Activated CD4-positive, alpha-beta T cell treated with anti-CD3 and anti-CD28 coated beads, Interleukin-2, amount 50 U/mL, for 48 hours (primary cell): ENCODE measurements around the gene GAL3ST1.
"Not testable (repeated sequence)": the region's sequence is repeated elsewhere in the genome, so short reads cannot be mapped to it uniquely, and the experiment has no call there.

Experiments
- DNase-seq, 2 experiments: peaks; one replicate each; pipeline ENCODE4 v3.0.0-alpha.2; 2020

The GAL3ST1 gene

DNA sequence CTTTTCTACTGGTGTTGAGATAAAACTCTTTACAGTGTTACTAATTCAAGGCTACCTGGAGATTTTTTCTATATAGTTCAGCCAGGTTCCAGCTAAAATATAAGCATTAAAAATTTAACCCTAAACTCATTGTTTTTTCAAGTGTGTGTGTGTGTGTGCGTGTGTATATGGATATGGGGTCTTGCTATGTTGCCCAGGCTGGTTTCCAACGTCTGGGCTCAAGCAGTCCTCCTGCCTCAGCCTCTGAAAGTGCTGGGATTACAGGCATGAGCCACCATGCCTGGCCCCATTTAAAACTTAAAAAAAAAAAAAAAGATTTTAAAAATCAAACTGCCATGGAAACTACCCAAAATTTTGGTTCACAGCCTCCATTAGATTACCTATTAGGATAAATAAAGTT is 21.7 kb upstream of the GAL3ST1 start:
- DNase-seq, result no peak

DNA sequence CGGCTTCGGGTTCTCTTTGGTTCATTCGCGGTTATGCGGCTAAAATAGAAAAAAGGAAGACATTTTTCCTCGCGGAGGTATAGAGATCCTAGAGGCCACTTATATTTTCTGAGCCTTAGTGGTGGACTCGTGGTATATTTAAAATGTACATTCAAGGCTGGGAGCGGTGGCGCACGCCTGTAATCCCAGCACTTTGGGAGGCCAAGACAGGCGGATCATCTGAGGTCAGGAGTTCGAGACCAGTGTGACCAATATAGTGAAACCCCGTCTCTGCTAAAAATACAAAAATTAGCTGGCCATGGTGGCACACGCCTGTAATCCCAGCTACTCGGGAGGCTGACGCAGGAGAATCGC is 17.9 kb upstream of the GAL3ST1 start:
- DNase-seq, result not testable (repeated sequence)

DNA sequence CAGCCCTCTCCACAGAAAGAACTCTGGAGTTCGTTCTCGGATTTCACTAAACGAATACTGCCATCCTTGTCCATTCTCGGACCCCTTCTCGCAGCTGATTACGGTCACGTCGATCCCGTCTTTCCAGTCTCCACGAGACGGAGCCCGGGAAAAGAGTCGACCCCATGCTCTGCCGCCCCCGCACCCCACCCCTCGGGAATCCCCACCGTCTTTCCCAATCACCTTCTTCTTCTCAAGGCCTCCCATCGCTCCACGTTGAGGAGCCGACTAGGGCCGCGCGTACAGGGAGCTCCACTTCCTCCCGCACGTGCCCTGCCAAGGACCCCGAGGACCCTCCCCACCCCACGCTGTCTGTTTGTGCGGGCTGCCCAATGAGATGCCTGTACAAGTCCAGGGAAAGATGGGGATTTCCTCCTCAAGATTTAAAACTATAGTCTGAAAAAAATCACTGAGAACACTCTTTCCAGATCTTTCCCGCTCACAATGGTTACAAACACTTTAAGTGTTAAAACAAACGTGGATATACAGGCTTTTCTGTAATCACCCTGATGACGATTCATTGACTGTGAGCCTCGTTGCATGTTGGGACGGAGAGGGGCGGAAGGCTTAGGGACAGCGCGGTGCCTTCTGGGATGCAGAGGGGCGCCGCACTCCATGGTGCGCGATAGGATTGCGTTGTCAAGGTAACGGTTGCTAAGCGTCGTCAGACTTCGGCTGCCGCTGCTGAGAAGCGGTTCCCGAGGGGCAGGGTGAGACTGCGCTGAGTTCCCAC is 17.3 kb upstream of the GAL3ST1 start, which contains the start of gene PES1:
TSS of gene PES1 (minus strand) at position 323 of the 772 bp plus-strand sequence. CDS start at position 246, 77 bp downstream.
- DNase-seq, result peak; percentile 91 to 93

DNA sequence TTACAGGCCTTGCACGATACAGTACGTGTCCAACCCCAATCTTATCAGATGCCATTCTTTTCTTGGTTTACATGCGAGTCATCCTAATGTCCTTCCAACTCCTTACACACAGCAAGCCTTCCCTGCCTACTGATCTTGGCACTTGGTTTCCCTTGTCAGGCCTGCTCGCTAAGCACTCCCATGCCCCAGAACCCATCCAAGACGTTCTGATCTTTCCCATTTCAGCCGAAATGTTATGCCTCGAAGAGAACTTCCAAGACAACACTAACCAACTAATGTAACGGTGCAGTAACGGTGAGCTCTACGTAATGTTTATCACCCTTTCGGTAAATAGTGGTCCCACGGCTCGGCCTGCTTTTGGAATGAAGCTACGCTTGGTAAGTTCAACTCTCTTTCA is 16.7 kb upstream of the GAL3ST1 start:
- no peak for DNase-seq

DNA sequence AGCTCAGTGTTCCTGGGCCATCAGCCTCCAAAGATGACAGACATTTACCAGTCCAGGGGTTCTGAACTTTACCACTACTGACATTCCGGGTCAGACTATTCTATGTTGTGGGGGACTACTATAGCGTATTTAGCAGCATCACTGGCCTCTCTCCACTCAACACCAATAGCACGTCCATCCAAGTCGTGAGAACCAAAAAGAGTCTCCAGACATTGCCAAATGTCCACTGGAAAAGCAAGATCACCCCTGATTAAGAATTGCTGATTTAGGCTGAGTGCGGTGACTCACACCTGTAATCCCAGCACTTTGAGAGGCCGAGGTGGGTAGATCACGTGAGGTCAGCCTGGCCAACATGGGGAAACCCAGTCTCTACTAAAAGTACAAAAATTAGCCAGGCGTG is 11.9 kb upstream of the GAL3ST1 start:
- DNase-seq, result no peak

DNA sequence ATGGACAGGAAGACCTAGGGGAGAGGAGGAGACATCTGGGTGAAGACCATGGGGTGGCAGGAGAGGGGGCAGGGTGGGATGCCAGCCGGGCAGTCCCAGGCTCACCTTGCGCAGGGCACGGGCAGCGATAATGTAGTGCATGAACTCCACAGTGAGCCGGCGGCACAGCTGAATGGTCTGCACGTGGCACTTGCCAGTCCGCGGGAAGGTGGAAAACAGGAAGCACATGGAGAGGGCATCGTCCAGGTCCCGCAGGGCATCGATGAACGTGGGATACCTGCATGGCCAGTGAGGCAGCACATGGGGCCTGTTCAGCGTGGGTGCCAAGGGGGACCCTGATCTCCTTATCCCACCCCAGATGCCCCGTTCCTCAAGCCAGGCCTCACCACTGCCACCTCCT is 10.0 kb upstream of the GAL3ST1 start:
- DNase-seq, result no peak

DNA sequence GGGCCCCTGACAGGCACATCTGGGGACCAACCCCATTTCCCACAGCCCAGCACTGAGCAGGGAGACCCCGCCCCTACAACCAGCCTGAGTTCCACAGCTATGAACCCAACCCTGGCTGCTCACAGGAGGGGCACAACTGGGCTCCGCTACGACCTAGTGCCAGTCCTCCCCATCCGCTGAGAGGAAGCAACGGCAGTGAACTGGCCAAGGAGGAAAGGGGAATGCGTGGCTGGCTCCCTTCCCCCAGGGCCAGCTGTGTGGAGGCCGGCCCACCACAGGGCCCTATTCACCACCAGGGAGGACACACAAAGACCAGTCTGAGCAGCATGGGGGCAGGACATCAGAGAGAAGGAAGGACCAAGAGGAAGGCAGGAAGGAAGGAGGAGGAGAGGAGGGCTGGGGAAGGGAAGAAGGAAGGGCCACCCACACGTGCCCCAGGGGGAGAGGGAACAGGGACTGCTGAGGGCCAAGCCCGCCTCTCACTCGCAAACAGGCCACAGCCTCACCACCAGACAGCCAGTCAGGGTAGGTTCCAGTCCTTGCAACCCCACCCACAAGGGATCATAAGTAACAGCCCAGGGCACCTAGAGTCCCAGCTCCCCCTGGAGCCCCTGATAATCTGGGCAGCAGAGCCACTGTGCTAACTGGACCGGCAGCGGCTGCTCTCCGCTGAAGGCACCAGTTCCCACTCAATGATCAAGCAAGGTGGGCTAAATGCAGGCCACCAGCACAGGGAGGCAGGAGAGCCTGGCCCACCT is 8.5 kb upstream of the GAL3ST1 start:
- no peak for DNase-seq

DNA sequence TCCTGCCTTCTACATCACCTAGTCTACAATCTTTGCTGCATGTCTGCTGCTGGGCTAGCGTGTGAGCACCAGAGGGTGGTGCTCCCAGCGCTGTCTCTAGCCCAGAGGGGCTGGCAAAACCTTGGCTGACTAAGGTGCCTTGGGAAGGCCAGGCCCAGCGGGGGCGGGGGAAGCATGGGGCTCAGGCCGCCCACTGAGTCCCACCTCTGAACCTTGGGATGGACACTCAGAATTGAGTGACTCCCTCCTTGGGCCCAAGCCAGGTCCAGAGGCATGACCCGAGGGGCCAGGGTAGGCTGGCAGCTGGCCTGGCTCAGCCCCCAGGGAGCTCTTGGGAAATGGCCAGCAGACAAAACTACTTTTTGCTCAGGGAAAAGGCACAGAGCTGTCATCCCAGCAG is 7.6 kb upstream of the GAL3ST1 start:
- no peak for DNase-seq

DNA sequence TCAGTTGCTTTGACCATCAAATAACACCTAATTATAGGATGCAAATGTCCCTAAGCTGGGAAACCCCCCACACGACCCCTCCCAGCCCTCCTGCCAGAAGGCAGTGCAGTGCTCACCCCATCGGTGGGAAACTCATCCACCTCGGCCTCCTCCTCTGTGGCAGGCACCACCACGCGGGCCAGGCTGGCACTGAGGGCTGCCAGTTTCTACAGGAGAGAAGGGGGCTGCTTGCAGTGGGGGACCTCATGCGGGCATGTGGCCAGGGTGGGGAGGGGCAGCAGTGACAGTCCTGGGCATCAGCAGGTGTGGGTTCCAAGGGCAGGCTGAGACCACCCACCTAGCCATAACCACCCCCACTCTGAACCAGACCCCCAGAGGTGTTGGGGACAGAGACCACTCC is 6.4 kb upstream of the GAL3ST1 start:
- no peak for DNase-seq

DNA sequence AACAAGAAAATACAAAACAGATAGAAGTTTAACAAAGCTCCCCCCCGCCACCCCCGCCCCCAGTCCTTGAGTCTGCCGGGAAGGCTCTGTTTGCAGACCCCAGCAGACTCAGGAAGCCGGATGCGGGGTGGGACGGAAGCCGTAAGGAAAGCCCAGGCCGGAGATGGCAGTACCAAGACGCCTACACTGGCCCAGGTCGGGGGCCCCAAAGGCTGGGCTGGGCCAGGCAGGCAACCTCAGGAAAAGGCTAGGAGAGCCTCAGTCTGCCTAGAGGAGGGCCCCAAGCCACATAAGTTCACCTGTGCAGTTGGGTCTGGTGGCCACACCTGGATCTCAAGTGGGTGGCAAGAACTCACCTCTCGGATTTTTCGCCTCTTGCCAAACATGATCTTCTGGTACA is 4.0 kb upstream of the GAL3ST1 start:
- DNase-seq, result no peak

DNA sequence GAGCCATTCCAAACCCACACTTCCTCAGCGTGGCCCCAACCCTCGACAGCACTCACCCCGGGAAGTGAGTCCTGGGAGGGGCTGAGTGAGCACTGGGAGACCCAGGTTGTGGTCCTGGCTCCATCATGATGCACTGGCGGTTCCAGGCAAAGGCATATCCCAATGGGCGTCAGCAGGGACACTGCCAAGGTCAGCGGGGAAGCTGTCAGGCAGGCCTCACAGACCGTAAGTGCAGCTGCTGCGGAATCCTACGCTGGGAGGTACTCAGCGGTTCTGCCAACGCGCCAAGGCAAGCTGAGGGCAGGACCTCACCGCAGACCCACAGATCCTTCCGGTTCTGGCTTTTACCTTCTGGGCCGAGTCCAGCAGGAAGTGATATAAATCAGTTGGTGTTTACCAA is 1.4 kb upstream of the GAL3ST1 start:
- DNase-seq, result no peak

DNA sequence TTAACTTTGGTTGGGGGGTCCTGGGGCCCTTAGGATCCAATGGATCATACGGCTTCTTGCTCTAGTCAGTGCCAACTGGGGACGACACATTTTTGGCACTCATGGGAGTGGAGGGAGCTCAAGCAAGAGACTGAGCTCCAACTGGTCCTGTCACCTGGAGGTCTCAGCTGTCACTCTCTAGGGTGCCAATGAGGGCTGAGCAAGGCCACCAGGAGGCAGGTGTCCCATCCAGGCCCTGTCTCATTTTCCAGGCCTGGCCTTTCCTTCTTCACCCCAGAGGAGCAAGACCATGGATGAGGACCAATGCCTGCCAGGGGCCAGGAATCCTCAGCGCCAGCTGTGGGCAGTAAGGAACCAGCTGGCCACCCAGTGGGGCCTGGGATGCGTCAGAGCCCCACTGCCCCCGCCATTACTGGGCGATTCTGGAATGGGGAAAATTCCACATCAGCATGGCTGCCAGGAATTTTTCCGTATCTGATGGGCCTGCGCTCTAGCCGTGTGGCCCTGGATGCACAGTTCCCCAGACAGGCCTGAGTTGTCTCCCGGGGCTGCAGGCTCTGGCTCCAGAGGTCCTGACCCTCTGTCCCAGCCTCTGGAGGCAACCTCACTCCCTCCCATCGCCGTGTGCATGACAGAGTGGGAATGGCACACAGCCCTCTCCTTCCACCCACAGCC is 669 bp upstream of the GAL3ST1 start:
- no peak for DNase-seq

DNA sequence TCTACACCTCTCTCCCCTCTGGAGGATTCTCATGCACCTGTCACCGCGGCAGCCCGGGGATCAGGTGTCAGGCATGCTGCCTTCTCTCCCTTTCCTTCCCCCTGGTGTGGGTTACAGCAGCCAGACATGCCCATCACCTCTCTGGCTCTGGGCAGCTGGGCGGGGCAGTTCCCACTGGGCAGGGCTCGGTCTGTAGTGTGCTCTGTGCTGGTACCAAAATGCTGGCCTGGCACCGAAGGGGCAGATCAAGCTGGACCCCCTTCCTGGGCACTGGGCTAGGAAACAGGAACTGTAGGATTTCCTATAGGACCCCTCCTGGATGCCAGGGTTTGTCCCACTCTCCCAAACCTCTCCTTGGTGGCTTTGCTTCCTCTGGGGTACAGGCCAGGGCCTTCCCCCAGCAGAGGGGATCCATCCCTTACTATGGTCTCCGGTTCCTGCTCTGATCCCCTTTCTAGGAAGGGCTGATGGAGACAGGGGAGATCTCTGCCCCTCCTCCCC is 821 bp downstream of the GAL3ST1 start:
- DNase-seq, result no peak

DNA sequence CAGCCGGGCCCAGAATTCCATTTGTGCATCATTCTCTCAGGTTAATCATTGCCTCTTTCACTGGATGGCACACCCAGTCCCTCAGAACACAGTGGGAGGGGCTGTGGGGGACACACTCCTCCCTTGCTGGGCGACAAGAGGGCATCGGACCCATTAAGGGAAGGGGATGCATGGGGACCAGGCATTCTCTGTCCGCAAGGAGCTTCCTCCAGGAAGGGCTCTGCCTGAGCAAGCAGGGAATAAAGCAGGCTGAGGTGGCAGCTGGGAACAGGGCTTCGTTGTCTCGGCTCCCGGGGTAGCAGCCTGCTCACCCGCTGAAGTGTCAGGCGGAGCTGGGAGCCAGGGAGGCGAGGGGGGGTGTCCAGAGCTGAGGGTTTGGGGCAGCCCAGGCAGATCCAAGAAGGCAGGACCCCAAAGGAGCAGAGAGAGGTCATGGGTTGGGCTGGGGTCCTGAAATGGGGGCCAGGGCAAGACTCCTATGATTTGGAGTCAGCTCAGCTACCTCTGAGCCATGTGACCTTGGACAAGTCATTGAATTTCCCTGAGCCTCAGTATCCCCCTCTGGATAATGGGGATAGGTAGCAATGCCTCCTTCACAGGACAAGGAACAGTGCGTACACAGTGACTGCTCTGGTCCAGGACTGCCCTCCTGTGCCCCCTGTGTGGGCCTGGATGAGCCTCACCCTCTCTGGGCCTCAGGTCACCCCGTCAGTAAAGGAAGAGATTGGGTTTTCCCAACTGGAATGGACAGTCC is 1.4 kb downstream of the GAL3ST1 start:
- no peak for DNase-seq

DNA sequence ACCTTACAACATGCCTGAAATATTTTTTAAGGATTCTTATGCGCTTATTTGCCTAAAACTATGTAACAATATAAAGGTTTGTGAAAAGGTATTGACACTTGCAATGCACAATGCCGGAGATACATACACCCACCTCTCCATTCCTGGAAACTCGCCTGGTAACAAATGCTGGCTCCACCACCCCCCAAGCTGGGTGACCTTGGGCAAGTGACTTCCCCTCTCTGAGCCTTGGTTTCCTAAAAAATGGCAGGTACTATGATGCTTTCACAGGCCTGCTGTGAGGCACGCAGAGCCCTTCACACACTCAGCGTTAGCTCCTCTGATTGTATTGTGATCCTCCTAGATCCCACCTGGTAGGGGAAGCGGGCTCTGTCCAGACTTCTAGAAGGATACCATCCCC is 2.3 kb downstream of the GAL3ST1 start:
- DNase-seq, result no peak

DNA sequence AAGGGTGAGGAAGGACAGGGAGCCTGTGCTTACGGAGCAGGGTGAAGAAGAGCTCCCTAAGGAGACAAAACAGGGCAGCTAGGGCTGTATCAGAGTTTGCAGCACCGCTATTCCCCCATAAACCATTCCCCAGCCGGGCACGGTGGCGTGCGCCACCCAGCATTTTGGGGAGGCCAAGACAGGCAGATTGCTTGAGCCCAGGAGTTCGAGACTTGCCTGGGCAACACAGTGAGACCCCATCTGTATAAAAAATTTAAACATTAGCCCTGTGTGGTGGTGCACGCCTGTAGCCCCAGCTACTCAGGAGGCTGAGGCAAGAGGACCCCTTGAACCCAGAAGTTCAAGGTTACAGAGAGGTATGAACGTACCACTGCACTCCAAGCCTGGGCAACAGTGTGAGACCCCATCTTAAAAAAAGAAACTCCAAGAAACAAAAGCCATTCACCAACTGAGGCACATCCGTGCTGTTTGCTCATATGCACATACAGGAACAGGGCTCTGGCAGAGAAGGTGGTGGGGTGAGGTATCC is 4.7 kb downstream of the GAL3ST1 start:
- no peak for DNase-seq

DNA sequence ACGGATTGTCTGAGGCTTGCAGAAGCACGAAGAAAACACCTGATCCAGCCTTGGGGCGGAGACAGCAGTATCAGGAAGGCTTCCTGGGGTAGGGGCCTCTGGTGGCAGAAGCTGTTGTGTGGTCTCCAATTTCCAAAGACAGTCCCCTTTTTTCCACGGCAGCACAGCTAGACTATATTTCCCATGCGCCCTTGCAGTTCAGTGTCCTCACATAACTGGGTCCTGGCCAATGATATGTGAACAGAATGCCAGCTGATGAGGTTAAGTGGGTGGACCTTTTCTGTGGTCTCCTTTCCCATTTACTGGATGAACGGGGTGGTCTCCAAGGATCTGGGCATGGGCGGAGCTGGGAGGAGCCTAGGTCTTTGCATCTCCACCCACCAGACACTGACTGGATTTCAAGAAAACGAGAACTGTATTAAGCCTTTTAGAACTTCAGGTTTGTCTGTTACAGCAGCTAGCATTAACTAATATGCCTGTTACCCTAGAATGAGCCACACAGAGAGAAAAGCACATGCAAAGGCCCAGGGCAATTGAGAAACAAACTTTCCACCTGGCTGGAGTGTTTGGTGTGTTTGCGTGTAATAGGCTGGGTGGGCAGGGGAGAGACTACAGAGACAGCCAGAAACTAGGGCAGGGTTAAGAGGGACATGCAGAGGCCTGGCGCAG is 6.2 kb downstream of the GAL3ST1 start:
- DNase-seq, result no peak

DNA sequence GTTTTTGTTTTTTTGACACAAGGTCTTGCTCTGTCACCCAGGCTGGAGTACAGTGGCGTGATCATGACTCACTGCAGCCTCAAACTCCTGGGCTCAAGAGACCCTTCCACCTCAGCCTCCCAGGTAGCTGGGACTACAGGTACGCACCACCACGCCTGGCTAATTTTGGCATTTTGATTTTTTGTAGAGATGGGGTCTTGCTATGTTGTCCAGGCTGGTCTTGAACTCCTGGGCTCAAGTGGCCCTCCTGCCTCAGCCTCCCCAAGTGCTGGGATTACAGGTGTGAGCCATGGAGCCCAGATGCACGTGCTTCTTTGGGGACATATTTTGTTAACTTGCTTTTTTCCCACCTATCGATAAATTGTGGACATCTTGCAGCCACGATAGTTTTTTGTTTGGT is 7.2 kb downstream of the GAL3ST1 start:
- not testable (repeated sequence) for DNase-seq

DNA sequence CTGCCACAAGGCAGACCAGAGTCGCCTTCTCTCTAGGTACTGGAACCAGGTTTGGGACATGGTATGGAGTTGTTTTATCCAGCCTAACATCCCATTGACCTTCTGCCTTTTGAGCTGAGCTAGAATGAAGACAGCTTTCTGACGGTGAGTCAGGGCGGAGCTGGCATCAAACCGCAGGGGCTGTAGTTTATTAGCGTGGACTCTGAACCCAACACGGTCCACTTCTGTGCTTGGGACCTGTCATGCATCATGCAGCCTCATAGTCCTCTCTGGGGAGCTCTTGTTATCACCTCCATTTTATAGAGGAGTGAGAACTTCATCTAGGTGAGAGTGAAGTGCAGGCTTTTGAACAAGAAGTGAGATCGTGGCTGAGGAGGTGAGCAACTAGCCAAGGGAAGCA is 8.3 kb downstream of the GAL3ST1 start:
- no peak for DNase-seq

DNA sequence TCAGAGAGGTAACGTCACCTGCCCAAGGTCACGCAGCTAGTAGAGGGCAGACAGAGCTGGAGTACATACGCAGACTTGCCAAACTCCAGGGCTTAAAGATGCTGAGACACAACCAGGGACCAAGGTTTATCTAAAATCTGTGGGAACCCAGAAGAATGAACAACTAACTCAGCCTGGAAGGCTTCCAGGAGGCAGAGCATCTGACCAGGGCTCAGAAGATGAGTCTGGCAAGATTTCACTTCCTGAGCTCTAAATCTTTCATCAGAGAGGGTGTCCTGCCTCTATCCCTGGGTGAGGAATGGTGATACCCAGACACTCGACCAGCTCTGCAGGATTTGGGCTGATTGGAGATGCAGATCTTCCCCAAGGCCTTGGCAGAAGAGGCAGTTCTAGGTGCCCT is 9.1 kb downstream of the GAL3ST1 start:
- no peak for DNase-seq

DNA sequence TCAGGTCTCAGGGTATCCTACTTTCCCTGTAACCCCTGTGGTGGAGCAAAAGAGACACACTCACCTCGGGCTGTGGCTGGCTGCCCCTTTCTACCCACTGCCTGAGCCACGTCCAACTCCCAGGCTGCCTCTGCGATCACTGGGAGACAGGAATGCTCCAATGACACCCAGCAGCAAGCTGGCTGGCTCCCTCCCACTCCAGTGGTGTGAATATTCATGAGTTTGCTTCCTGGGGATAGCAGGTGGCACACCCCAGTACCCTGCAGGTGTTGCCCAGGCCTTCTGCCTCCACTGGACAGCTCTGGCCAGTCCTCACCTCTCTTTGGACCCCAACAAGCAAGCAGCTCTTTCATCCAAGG is 9.7 kb downstream of the GAL3ST1 start:
- no peak for DNase-seq

DNA sequence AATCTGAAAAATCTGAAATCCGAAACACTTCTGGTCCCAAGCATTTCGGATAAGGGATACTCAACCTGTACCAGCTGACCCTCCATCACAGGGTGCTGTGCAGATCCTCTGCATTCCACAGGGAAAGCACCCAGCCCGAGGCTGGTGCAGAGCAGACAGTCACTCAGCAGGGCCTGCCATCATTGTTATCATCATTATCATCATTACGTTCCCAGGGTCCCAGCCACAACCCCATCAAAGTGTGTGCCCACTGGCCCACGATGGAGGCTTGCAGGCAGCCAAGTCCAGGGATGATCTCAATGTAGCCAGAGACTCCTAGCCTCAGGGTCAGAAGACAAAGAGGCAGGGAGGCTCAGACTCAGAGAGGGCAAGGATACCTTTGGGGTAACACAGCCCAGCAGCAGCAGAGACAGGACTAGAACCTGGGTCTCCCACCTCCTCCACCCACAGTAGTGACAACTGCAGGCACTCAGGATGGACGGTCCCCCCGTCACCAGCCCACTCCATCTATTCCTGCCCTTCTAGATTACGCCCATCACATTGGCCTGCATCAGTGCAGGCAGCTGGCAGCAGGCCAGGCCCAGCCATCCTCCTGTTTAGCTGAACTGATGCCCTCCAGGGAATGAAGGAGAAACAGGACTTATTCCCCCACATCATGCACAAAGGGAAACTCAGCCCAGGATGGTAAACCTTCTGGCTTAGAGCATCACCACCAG is 10.3 kb downstream of the GAL3ST1 start:
- DNase-seq, result no peak
